Heart left ventricle (tissue), 13 donors: ENCODE results near the gene PDE10A.

Experiments used
- CTCF ChIP-seq, 12 donors: fragments of 200-600 bp; sonication (generic) in 4 of 12; IDR thresholded peaks; one replicate each; pipeline versions ENCODE4 v1.5.0 to v1.8.0; 2018 to 2022; ENCODE audit warnings: antibody characterized with exemption in 12 of 12, mild to moderate bottlenecking in 5 of 12
- POLR2A ChIP-seq, 2 donors: fragments of 450-650 bp; IDR thresholded peaks; one replicate each; pipeline ENCODE4 v1.6.1; 2017; ENCODE audit warnings: antibody characterized with exemption in 2 of 2, mild to moderate bottlenecking in 2 of 2, moderate library complexity in 2 of 2
- donor health status: ischemic (EF 13 %, LVEDD 7.1; RV severe dilation, severe dysfunction).
- donor health status: DM: no; HTN: yes; CAD: no.
- donor health status: DM: no; HTN: no; CAD: no.
- donor health status: ischemic (EF 25% LVEDD 6.9; RV normal size, moderate dysfunction).
- donor health status: ischemic (EF 25% LVEDD 5.7; RV mildly dilated, moderate dysfunction).
- donor health status: ischemic (EF 35%, LVEDD 5.7; RV mildly dilated, moderate dysfunction).
- donor health status: nonischemic (EF 11% LVEDD 7.7; RV severe dilation, severe dysfunction).
- donor health status: DM: yes; HTN: yes; CAD: no.
- donor health status: PGD.
- donor health status: ischemic (EF 29% LVEDD 5.4; RV normal size, mild dysfunction).
- donor health status: nonischemic (EF 23%, LVEDD 6.1; RV moderate dilation, normal function).

GRCh38 chr6:165488624-165489295, 174.3 kb downstream of the PDE10A start:
- no peak for TF ChIP-seq POLR2A (IDR thresholded peaks at IDR 0.05)
- no peak for TF ChIP-seq CTCF (IDR thresholded peaks at IDR 0.05)
